HL-60 (cell line): ENCODE data around the gene CDH6.

Experiments used
- DNase-seq, 2 experiments: peaks; one replicate each; pipeline ENCODE4 v3.0.0-alpha.2; 2010 to 2020; ENCODE audit warnings: low read depth in 1 of 2, low spot score in 1 of 2
- H3K27ac ChIP-seq: fragments of 250-450 bp; sonication (Bioruptor Pico); replicated peaks from 2 replicates; pipeline ENCODE4 v1.5.1; 2020; ENCODE audit warnings: mild to moderate bottlenecking, moderate library complexity
- H3K27me3 ChIP-seq: fragments of 250-450 bp; sonication (Bioruptor Pico); 2 replicates; pipeline ENCODE4 v1.5.1; 2021; ENCODE audit warnings: mild to moderate bottlenecking, moderate library complexity; ENCODE audit not compliant: insufficient read depth, poor library complexity, severe bottlenecking
- H3K4me3 ChIP-seq: replicated peaks from 2 replicates; pipeline ENCODE4 v1.5.1; 2011; ENCODE audit warnings: mild to moderate bottlenecking, control low read depth, low read length; ENCODE audit not compliant: insufficient read depth
- CTCF ChIP-seq: IDR thresholded peaks from one replicate; pipeline ENCODE4 v1.5.1; 2011; ENCODE audit warnings: low read length, control low read depth, inconsistent platforms; ENCODE audit not compliant: insufficient read depth
- GABPA ChIP-seq: IDR thresholded peaks from 2 replicates; pipeline ENCODE4 v1.6.1; 2012; ENCODE audit warnings: low read depth
- POLR2AphosphoS5 ChIP-seq: IDR thresholded peaks from 2 replicates; pipeline ENCODE4 v1.6.1; 2012; ENCODE audit warnings: low read depth
- REST ChIP-seq: IDR thresholded peaks from 2 replicates; pipeline ENCODE4 v1.6.1; 2012; ENCODE audit warnings: low read depth; ENCODE audit not compliant: insufficient replicate concordance
- SPI1 ChIP-seq: IDR thresholded peaks from 2 replicates; pipeline ENCODE4 v1.6.1; 2012; ENCODE audit warnings: low read depth, mild to moderate bottlenecking, borderline replicate concordance

CDH6 gene

GRCh38 chr5:31209334-31209733 lies 15.8 kb downstream of the CDH6 start:
- H3K4me3 ChIP-seq = no peak overlapping the region
- H3K27me3 ChIP-seq = no peaks in the 10 kb centered on the region
- H3K27ac ChIP-seq = no peak overlapping the region
- no peak for DNase-seq
- no peak for TF ChIP-seq GABPA
- TF ChIP-seq REST = no peak
- TF ChIP-seq POLR2AphosphoS5 = no peak
- TF ChIP-seq SPI1 = no peak
- no peak for TF ChIP-seq CTCF

GRCh38 chr5:31211098-31211497 lies 17.6 kb downstream of the CDH6 start:
- TF ChIP-seq GABPA (no peak), CTCF (no peak), SPI1 (no peak), POLR2AphosphoS5 (no peak), REST (no peak)
- DNase-seq = no peak
- H3K27me3 ChIP-seq = no peaks in the 10 kb centered on the region
- no peak overlapping the region for H3K4me3 ChIP-seq
- no peak overlapping the region for H3K27ac ChIP-seq

- no peak for DNase-seq
- TF ChIP-seq POLR2AphosphoS5 (no peak), REST (no peak), GABPA (no peak), SPI1 (no peak), CTCF (no peak)
- no peak overlapping the region for H3K27ac ChIP-seq
- H3K27me3 ChIP-seq = no peaks in the 10 kb centered on the region
- no peak overlapping the region for H3K4me3 ChIP-seq
Measured at GRCh38 chr5:31213257-31213656, 19.8 kb downstream of the CDH6 start.
